Measurements from ENCODE around the gene MKRN2.

Gene MKRN2

GRCh38 chr3:12553921-12554391 lies 2.9 kb upstream of the MKRN2 start:
- DNase-seq (ENCODE audit: low spot score): no peak

- no peak for DNase-seq (ENCODE audit: low spot score)
Measured at GRCh38 chr3:12556314-12556689, 585 bp upstream of the MKRN2 start.

- no peak for DNase-seq (ENCODE audit: low spot score)
Measured at GRCh38 chr3:12557473-12558100, 700 bp downstream of the MKRN2 start.

- DNase-seq (ENCODE audit: low spot score): no peak
Measured at GRCh38 chr3:12558706-12559105, 1.8 kb downstream of the MKRN2 start.

- DNase-seq (ENCODE audit: low spot score): no peak
Measured at GRCh38 chr3:12559520-12559919, 2.6 kb downstream of the MKRN2 start.

GRCh38 chr3:12560505-12561190 lies 3.8 kb downstream of the MKRN2 start:
- DNase-seq (ENCODE audit: low spot score): peak; percentile 19

GRCh38 chr3:12561397-12561796 lies 4.5 kb downstream of the MKRN2 start:
- DNase-seq (ENCODE audit: low spot score): no peak

GRCh38 chr3:12562451-12562850 lies 5.6 kb downstream of the MKRN2 start:
- DNase-seq (ENCODE audit: low spot score): no peak

- no peak for DNase-seq (ENCODE audit: low spot score)
Measured at GRCh38 chr3:12566976-12567375, 10.1 kb downstream of the MKRN2 start.

GRCh38 chr3:12568747-12569146 lies 11.9 kb downstream of the MKRN2 start:
- DNase-seq (ENCODE audit: low spot score): no peak

- DNase-seq (ENCODE audit: low spot score): no peak
Measured at GRCh38 chr3:12569836-12570235, 12.9 kb downstream of the MKRN2 start.

GRCh38 chr3:12571986-12572385 lies 15.1 kb downstream of the MKRN2 start:
- DNase-seq (ENCODE audit: low spot score): no peak

- DNase-seq (ENCODE audit: low spot score): no peak
Measured at GRCh38 chr3:12574131-12574530, 17.2 kb downstream of the MKRN2 start.

GRCh38 chr3:12574661-12575060 lies 17.8 kb downstream of the MKRN2 start:
- DNase-seq (ENCODE audit: low spot score): no peak

GRCh38 chr3:12577379-12577778 lies 20.5 kb downstream of the MKRN2 start:
- no peak for DNase-seq (ENCODE audit: low spot score)

GRCh38 chr3:12578742-12579141 lies 21.9 kb downstream of the MKRN2 start:
- no peak for DNase-seq (ENCODE audit: low spot score)

- DNase-seq (ENCODE audit: low spot score): no peak
Measured at GRCh38 chr3:12579456-12579855, 22.6 kb downstream of the MKRN2 start.

GRCh38 chr3:12579905-12580304 lies 23.0 kb downstream of the MKRN2 start:
- no peak for DNase-seq (ENCODE audit: low spot score)

- DNase-seq (ENCODE audit: low spot score): no peak
Measured at GRCh38 chr3:12582730-12583129, 25.8 kb downstream of the MKRN2 start.

- no peak for DNase-seq (ENCODE audit: low spot score)
Measured at GRCh38 chr3:12583280-12583679, 26.4 kb downstream of the MKRN2 start.

- no peak for DNase-seq (ENCODE audit: low spot score)
Measured at GRCh38 chr3:12584083-12584482, 27.2 kb downstream of the MKRN2 start.

- no peak for DNase-seq (ENCODE audit: low spot score)
Measured at GRCh38 chr3:12585181-12585580, 28.3 kb downstream of the MKRN2 start.

- DNase-seq (ENCODE audit: low spot score): no peak
Measured at GRCh38 chr3:12585970-12586369, 29.1 kb downstream of the MKRN2 start.

GRCh38 chr3:12586403-12586802 lies 29.5 kb downstream of the MKRN2 start:
- no peak for DNase-seq (ENCODE audit: low spot score)
